ENCODE measurements around the gene ITPKB.

The ITPKB gene

GRCh38 chr1:226691247-226691646, 47.8 kb downstream of the ITPKB start:
- DNase-seq (ENCODE audit: low read depth), result no peak
- no peak for TF ChIP-seq CTCF (conservative IDR thresholded peaks at IDR 0.05; ENCODE audit: low read length)
- no peak overlapping the region for H3K4me3 ChIP-seq (ENCODE audit: low read length)

- no peak for TF ChIP-seq CTCF (conservative IDR thresholded peaks at IDR 0.05; ENCODE audit: low read length)
- DNase-seq (ENCODE audit: low read depth), result no peak
- H3K4me3 ChIP-seq (ENCODE audit: low read length), result no peak overlapping the region
Observed at GRCh38 chr1:226690460-226690982, 48.6 kb downstream of the ITPKB start.

DNA sequence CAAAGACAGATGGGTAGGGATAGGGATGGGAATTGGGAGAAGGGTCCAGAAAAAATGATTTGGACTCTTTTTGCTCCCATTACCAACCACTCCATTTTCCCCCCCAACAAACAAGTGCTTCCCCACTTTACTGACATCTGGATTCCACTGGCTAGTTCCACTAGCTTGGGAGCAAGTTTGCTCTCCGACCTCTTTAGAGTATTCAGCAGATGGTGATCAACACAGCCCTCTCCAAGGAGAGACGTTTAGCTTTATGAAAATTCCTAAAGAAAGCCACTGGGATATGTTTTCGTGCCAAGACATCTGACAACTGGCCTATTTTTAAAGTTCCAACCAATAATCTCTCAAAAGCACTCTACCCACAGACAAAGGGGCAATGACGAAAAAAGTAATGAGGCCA, 50.3 kb downstream of the ITPKB start:
- no peak for DNase-seq (ENCODE audit: low read depth)
- no peak for TF ChIP-seq CTCF (conservative IDR thresholded peaks at IDR 0.05; ENCODE audit: low read length)
- no peak overlapping the region for H3K4me3 ChIP-seq (ENCODE audit: low read length)

GRCh38 chr1:226688056-226688748, 50.9 kb downstream of the ITPKB start:
- H3K4me3 ChIP-seq (ENCODE audit: low read length), result no peak overlapping the region
- TF ChIP-seq CTCF (conservative IDR thresholded peaks at IDR 0.05; ENCODE audit: low read length), result no peak
- no peak for DNase-seq (ENCODE audit: low read depth)

- no peak; the same call in 1 of the 2 replicates for TF ChIP-seq CTCF (conservative IDR thresholded peaks at IDR 0.05; ENCODE audit: low read length)
- no peak overlapping the region for H3K4me3 ChIP-seq (ENCODE audit: low read length)
- no peak for DNase-seq (ENCODE audit: low read depth)
Observed at GRCh38 chr1:226687426-226687825, 51.7 kb downstream of the ITPKB start.

GRCh38 chr1:226686440-226687425, 52.3 kb downstream of the ITPKB start:
- no peak overlapping the region for H3K4me3 ChIP-seq (ENCODE audit: low read length)
- TF ChIP-seq CTCF (conservative IDR thresholded peaks at IDR 0.05; ENCODE audit: low read length), result no peak
- DNase-seq (ENCODE audit: low read depth), result no peak
